Measurements from ENCODE around the gene UMODL1. TPM values are rescaled to one million over a fixed set of nuclear protein-coding genes. Genes with fewer than 3 reads are reported as not detected.

The UMODL1 gene
- total RNA-seq, 2 donors from 2014 or later, result 0.35 to 0.37 TPM

DNA sequence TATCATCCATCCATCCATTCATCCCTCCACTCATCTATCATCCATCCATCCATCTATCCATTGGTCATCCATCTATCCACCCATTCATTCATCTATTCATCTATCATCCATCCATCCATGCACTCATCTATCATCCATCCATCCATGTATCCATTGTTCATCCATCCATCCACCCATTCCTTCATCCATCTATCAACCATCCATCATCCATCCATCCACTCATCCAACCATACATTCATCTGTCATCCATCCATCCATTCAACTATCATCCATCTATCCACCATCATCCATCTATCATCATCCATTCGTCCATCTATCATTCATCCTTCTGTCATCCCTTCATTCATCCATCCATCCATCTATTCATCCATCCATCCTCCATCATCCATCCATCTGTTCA is 61.1 kb downstream of the UMODL1 start:
- Histone ChIP-seq H3K9ac (ENCODE audit: low read depth in 2 of 2, low read length in 2 of 2) (no peak overlapping the region), H3K4me3 (no peak overlapping the region), H3K36me3 (no peaks in the 10 kb centered on the region), H3K9me3 (no peaks in the 10 kb centered on the region), H3K4me1 (no peaks in the 10 kb centered on the region), H3K27me3 (no peaks in the 10 kb centered on the region), H3K27ac (no peak overlapping the region)
- DNase-seq, result no peak
- TF ChIP-seq, protein P1, sequence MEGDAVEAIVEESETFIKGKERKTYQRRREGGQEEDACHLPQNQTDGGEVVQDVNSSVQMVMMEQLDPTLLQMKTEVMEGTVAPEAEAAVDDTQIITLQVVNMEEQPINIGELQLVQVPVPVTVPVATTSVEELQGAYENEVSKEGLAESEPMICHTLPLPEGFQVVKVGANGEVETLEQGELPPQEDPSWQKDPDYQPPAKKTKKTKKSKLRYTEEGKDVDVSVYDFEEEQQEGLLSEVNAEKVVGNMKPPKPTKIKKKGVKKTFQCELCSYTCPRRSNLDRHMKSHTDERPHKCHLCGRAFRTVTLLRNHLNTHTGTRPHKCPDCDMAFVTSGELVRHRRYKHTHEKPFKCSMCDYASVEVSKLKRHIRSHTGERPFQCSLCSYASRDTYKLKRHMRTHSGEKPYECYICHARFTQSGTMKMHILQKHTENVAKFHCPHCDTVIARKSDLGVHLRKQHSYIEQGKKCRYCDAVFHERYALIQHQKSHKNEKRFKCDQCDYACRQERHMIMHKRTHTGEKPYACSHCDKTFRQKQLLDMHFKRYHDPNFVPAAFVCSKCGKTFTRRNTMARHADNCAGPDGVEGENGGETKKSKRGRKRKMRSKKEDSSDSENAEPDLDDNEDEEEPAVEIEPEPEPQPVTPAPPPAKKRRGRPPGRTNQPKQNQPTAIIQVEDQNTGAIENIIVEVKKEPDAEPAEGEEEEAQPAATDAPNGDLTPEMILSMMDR (IDR thresholded peaks at IDR 0.05), result no peak
- intact Hi-C loops (cut with DNase I), result no loop called here

DNA sequence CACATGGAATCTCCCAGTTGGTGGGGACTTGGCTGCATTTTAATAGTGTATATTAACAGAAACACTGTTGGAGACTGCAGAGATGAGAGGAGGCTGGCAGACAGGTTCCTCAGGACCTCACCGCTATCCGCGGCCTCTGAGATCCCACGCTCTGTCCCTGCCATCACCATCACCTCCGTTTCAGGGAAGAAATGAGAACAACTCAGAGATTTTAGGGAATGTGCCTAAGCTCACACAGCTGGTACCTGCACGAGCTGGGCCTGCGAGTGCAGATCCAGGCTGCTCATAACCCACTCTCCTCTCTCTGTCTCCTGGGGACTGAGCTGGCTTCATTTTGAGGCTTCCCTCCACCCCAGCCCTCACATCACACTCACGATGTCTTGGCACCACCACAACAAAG is 62.0 kb downstream of the UMODL1 start:
- no peaks in the 10 kb centered on the region for H3K9me3 ChIP-seq
- H3K9ac ChIP-seq (ENCODE audit: low read depth in 2 of 2, low read length in 2 of 2), result no peak overlapping the region
- H3K27me3 ChIP-seq, result no peaks in the 10 kb centered on the region
- intact Hi-C loops (cut with DNase I), result no loop called here
- H3K27ac ChIP-seq, result no peak overlapping the region
- TF ChIP-seq, protein P1 (IDR thresholded peaks at IDR 0.05), result no peak
- no peaks in the 10 kb centered on the region for H3K36me3 ChIP-seq
- no peak overlapping the region for H3K4me3 ChIP-seq
- no peaks in the 10 kb centered on the region for H3K4me1 ChIP-seq
- no peak for DNase-seq

DNA sequence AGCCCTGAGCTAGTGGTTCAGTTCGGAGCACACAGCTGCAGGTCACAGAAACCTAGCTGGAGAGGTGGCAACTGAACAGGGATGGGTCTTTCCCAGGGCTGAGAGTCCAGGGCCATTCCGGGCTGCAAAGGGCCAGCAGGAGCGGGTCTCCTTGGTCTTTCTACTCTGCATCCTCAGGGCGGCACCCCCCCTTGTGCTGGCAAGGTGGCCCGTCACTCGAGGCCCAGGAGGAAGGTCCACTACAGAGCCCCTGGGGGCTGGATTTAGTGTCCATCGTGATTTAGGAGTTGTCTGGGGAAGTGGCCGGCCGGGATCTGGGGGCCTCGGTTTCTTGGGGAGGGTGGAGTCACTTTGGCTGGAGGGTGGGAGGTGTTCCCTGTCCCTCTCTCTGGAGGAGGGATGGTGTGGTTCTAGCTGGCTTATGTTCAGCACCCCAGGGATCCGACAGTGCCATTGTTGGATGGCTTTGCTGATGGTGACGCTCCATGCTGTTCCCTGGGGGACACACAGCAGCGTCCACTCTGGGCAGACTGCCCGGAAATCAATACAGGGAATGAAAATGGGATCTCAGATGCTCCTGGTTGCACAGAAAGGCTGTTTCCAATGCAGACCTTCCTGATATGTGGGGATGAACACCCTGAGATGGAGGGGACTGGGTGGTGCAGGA is 64.4 kb downstream of the UMODL1 start:
- Histone ChIP-seq H3K27ac (no peak overlapping the region), H3K4me3 (no peak overlapping the region), H3K9me3 (no peaks in the 10 kb centered on the region), H3K4me1 (no peaks in the 10 kb centered on the region), H3K36me3 (no peaks in the 10 kb centered on the region), H3K9ac (ENCODE audit: low read depth in 2 of 2, low read length in 2 of 2) (no peak overlapping the region), H3K27me3 (no peaks in the 10 kb centered on the region)
- TF ChIP-seq, protein P1 (IDR thresholded peaks at IDR 0.05), result no peak
- intact Hi-C loops (cut with DNase I), result no loop called here
- DNase-seq, result no peak

DNA sequence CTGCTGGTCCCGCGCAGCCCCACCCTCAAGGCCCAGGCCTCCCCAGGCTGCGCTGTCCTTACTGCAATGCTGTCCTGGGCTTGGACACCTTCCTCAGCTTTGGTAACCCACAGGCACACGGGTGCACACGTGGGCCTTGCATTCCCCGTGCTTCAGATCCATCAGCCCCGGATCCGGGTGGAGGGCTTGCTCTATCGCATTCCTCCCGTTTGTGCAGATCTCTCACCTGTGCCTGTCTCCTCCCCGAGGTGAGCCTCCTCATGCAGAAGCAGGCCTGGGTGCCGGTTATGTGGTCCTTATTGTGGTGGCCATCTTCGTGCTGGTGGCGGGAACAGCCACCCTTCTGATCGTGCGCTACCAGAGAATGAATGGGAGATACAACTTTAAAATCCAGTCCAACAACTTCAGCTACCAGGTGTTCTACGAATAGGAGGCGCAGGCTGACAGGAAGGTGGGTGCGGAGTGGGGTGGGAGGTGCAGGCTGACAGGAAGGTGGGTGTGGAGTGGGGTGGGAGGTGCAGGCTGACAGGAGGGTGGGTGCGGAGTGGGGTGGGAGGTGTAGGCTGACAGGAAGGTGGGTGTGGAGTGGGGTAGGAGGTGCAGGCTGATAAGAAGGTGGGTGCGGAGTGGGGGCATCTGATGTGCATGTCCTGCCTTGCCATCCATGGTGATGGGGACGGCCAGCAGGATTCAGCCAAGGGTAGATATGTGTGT is 66.2 kb downstream of the UMODL1 start:
- intact Hi-C loops (cut with DNase I), result no loop called here
- no peak overlapping the region for H3K9ac ChIP-seq (ENCODE audit: low read depth in 2 of 2, low read length in 2 of 2)
- no peak overlapping the region for H3K27ac ChIP-seq
- TF ChIP-seq, protein P1 (IDR thresholded peaks at IDR 0.05), result no peak
- DNase-seq, result no peak
- H3K4me1 ChIP-seq, result no peaks in the 10 kb centered on the region
- no peaks in the 10 kb centered on the region for H3K9me3 ChIP-seq
- H3K36me3 ChIP-seq, result no peaks in the 10 kb centered on the region
- no peak overlapping the region for H3K4me3 ChIP-seq
- H3K27me3 ChIP-seq, result no peaks in the 10 kb centered on the region

DNA sequence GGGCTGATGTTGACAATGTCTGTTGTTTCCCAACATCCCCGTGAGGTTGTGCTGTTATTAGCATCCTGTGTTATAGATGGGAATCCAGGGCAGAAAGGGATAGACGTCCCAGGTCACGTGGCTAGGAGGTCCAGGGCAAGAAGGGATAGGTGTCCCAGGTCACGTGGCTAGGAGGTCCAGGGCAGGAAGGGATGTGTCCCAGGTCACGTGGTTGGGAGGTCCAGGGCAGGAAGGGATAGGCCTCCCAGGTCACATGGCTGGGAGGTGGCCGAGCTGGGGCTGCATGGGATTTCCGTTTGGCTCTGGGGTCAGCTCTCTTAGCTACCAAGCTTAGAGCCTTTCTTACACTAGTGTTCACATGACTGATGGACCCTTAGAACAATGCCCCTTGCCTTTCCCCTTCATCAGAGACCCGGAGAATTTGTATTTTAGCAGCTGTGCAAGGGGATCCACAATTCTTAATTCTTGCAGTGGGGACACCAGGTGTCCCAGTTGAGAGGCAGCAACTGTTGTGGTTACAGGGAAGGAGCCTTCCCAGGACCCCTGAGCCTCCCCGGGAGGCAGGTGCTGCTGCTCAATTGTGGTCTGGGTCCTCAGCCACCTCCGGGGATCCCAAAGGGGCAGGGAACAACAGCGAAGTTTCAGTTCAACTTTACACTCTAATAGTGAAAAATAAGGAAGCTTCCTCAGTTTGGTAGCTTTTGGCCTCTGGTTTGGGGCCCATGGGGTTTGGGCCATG is 69.2 kb downstream of the UMODL1 start:
- Histone ChIP-seq H3K4me3 (no peak overlapping the region), H3K4me1 (peaks cover 4% of the 10 kb centered on the region), H3K27me3 (no peaks in the 10 kb centered on the region), H3K9me3 (no peaks in the 10 kb centered on the region), H3K9ac (ENCODE audit: low read depth in 2 of 2, low read length in 2 of 2) (no peak overlapping the region), H3K36me3 (no peaks in the 10 kb centered on the region), H3K27ac (no peak overlapping the region)
- TF ChIP-seq, protein P1 (IDR thresholded peaks at IDR 0.05), result no peak
- DNase-seq, result no peak
- intact Hi-C loops (cut with DNase I), result no loop called here

All from colonic mucosa (tissue), 4 donors.